MCF 10A (cell line): ENCODE results near the gene RABGAP1L. TPM values are rescaled to one million over a fixed set of nuclear protein-coding genes. Genes with fewer than 3 reads are reported as not detected.

Source experiments
- BruUV-seq: library from RNA; stranded (reverse); fragments of 400-500 nt; replicated peaks from 2 replicates; lab custom pipeline; 2021; lab: Mats Ljungman, UMichigan
- CTCF ChIA-PET: fragments of 300-600 bp; sonication (Branson Sonifier 250); formaldehyde crosslinking; extraction: SDS; loops from one replicate; lab custom pipeline; 2021; ENCODE audit warnings: antibody characterized with exemption, inconsistent platforms; lab: Yijun Ruan, JAX
- POLR2A ChIA-PET: fragments of 300-600, 350-650 bp; sonication (Branson Sonifier 250); formaldehyde crosslinking; extraction: SDS; loops from one replicate; lab custom pipeline; 2020; ENCODE audit warnings: antibody characterized with exemption, inconsistent platforms; lab: Yijun Ruan, JAX
- DNase-seq: peaks from one replicate; pipeline ENCODE4 v3.0.0-alpha.2; 2018; ENCODE audit not compliant: unreplicated experiment
- H3K27ac Mint-ChIP-seq: one replicate; pipeline ENCODE4 v1.8.0; 2022; ENCODE audit warnings: mild to moderate bottlenecking, low read depth, mixed read lengths; ENCODE audit not compliant: unreplicated experiment
- H3K27me3 Mint-ChIP-seq: one replicate; pipeline ENCODE4 v1.8.0; 2022; ENCODE audit warnings: mixed read lengths; ENCODE audit not compliant: insufficient read depth, unreplicated experiment
- H3K36me3 Mint-ChIP-seq: one replicate; pipeline ENCODE4 v1.8.0; 2022; ENCODE audit warnings: mild to moderate bottlenecking, moderate library complexity, mixed read lengths; ENCODE audit not compliant: insufficient read depth, unreplicated experiment
- H3K4me1 Mint-ChIP-seq: one replicate; pipeline ENCODE4 v1.8.0; 2022; ENCODE audit warnings: mixed read lengths; ENCODE audit not compliant: insufficient read depth, unreplicated experiment
- H3K4me3 Mint-ChIP-seq: one replicate; pipeline ENCODE4 v1.8.0; 2022; ENCODE audit warnings: mild to moderate bottlenecking, moderate library complexity, mixed read lengths; ENCODE audit not compliant: unreplicated experiment
- H3K9me3 Mint-ChIP-seq: one replicate; pipeline ENCODE4 v1.8.0; 2022; ENCODE audit warnings: mixed read lengths; ENCODE audit not compliant: unreplicated experiment
- intact Hi-C: fragments of 100-400 bp; cut with micrococcal nuclease; formaldehyde crosslinking; loops from 2 replicates; pipeline ENCODE4 v1.14.1; 2022
- total RNA-seq: library from RNA; stranded (reverse); gene quantifications from 2 replicates; pipeline ENCODE4 v1.2.3, GENCODE V29; 2022
- TF ChIP-seq, protein P1 (sequence below): fragments of 200-600 bp; IDR thresholded peaks from one replicate; pipeline ENCODE4 v1.8.0; 2022; ENCODE audit warnings: antibody characterized with exemption, mild to moderate bottlenecking; ENCODE audit not compliant: unreplicated experiment

Gene RABGAP1L
- total RNA-seq, 1 experiment from 2014 or later, result 18.2 TPM

DNA sequence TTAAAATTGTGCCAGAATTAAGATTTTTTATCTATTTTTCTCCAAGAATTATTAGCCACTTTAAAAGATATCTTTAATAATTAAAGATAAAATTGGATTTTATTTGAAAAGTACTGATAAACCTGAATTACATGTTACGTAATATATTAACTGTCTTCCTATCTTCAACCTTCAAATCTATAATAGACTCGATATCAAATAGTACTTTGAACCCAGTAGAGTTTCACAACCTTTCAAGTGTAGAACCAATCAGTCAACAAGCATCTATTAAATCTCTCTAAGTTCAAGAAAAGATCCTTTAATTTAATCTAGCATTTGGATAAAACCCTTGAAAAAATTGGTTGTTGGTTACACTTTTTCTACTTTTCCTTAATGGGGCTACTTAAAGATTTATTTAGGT is 559.9 kb downstream of the RABGAP1L start:
- no peak overlapping the region for H3K27ac Mint-ChIP-seq
- TF ChIP-seq, protein P1, sequence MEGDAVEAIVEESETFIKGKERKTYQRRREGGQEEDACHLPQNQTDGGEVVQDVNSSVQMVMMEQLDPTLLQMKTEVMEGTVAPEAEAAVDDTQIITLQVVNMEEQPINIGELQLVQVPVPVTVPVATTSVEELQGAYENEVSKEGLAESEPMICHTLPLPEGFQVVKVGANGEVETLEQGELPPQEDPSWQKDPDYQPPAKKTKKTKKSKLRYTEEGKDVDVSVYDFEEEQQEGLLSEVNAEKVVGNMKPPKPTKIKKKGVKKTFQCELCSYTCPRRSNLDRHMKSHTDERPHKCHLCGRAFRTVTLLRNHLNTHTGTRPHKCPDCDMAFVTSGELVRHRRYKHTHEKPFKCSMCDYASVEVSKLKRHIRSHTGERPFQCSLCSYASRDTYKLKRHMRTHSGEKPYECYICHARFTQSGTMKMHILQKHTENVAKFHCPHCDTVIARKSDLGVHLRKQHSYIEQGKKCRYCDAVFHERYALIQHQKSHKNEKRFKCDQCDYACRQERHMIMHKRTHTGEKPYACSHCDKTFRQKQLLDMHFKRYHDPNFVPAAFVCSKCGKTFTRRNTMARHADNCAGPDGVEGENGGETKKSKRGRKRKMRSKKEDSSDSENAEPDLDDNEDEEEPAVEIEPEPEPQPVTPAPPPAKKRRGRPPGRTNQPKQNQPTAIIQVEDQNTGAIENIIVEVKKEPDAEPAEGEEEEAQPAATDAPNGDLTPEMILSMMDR, result no peak
- H3K4me3 Mint-ChIP-seq, result no peak overlapping the region
- ChIA-PET CTCF (interaction anchor here (0.6 to 2.8 kb wide), 3 partner anchors 457 to 472 kb away, joined by 3 to 20 read pairs (median 10); no protein-coding TSS in a partner anchor), POLR2A (no interaction called here)
- H3K9me3 Mint-ChIP-seq, result peaks cover 7% of the 10 kb centered on the region
- intact Hi-C loops, result no loop called here
- H3K36me3 Mint-ChIP-seq, result no peaks in the 10 kb centered on the region
- BruUV-seq, result no TSS peak
- no peak for DNase-seq
- H3K27me3 Mint-ChIP-seq, result no peaks in the 10 kb centered on the region
- no peaks in the 10 kb centered on the region for H3K4me1 Mint-ChIP-seq

DNA sequence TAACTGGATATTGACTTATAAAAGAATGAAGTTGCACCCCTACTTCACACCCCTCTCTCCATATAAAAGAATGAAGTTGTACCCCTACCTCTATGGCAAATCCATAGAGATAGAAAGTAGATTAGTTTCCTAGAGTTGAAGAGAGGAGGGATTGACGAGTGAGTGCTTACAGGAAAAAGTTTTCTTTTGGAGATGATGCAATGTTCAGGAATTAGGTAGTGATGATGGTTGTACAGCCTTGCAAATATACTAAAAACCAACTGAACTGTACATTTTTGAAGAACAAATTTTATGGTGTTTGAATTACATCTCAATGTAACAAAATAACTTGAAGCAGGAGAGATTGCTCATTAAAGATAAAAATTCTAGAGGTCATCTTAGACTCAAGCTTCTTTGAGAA is 561.3 kb downstream of the RABGAP1L start:
- intact Hi-C loops, result no loop called here
- Mint-ChIP-seq H3K36me3 (no peaks in the 10 kb centered on the region), H3K4me3 (no peak overlapping the region), H3K27me3 (no peaks in the 10 kb centered on the region), H3K4me1 (no peaks in the 10 kb centered on the region), H3K9me3 (peaks cover 7% of the 10 kb centered on the region), H3K27ac (no peak overlapping the region)
- BruUV-seq, result no TSS peak
- TF ChIP-seq, protein P1, result no peak
- DNase-seq, result no peak
- ChIA-PET POLR2A (no interaction called here), CTCF (interaction anchor here (0.6 to 2.8 kb wide), 5 partner anchors 9 to 462 kb away, joined by 3 to 20 read pairs (median 3); no protein-coding TSS in a partner anchor)

DNA sequence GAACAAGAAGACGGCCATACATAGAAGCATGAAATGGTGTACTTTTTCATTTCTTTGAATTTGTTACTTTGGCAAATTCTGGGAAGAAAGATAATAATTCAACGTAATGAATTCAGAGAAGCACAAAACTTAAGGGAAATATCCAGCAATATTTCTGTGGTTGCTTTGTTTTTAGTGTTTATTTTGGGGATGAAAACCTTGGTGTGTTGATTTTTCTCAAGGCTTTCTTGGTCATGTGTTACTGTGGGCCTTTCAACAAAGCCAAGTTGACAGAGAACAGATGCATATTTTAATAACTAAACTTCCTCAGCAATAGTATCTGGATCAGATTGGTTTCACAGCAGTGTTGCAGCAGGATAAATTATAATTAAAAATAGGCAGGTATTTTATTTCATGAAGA is 561.9 kb downstream of the RABGAP1L start:
- no peak overlapping the region for H3K27ac Mint-ChIP-seq
- ChIA-PET POLR2A (no interaction called here), CTCF (no interaction called here)
- no peaks in the 10 kb centered on the region for H3K4me1 Mint-ChIP-seq
- no peak for DNase-seq
- H3K36me3 Mint-ChIP-seq, result no peaks in the 10 kb centered on the region
- intact Hi-C loops, result no loop called here
- no TSS peak for BruUV-seq
- peaks cover 7% of the 10 kb centered on the region for H3K9me3 Mint-ChIP-seq
- H3K27me3 Mint-ChIP-seq, result no peaks in the 10 kb centered on the region
- no peak overlapping the region for H3K4me3 Mint-ChIP-seq
- TF ChIP-seq, protein P1, result no peak

DNA sequence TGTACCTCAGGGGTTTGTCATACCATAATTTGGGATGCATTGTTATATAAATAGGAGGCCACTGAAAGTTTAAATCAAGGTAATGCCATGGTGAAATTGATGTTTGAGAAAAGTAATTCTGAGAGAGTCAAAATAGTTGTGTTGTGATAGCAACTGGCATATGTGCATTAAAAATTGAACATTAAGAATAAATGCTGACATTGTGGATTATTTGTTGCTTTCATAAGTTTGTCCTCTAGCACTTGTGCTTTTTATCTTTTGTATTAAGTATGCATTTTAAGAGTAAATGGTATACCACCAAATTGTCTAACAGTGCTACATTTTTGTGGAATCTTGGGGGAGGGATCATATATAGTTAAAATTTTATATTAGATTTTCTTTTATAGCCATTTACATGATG is 564.5 kb downstream of the RABGAP1L start:
- H3K4me3 Mint-ChIP-seq, result no peak overlapping the region
- H3K27ac Mint-ChIP-seq, result no peak overlapping the region
- intact Hi-C loops, result no loop called here
- POLR2A ChIA-PET, result no interaction called here
- no peaks in the 10 kb centered on the region for H3K27me3 Mint-ChIP-seq
- H3K4me1 Mint-ChIP-seq, result no peaks in the 10 kb centered on the region
- no TSS peak for BruUV-seq
- peaks cover 7% of the 10 kb centered on the region for H3K9me3 Mint-ChIP-seq
- no peak for DNase-seq
- no peaks in the 10 kb centered on the region for H3K36me3 Mint-ChIP-seq
- TF ChIP-seq, protein P1, result no peak
- CTCF ChIA-PET, result interaction anchor here (0.5 to 2.5 kb wide), 2 partner anchors 168 to 461 kb away, joined by 3 to 32 read pairs; no protein-coding TSS in a partner anchor
